Fibroblast of lung (primary cell): ENCODE measurements around the gene GALNT11. TPM values are rescaled to one million over a fixed set of nuclear protein-coding genes. Genes with fewer than 3 reads are reported as not detected.

ENCODE experiments used
- DNase-seq, 2 donors: peaks; one replicate each; pipeline versions ENCODE4 v3.0.0 to v3.0.0-alpha.2; 2010; ENCODE audit warnings: low read depth in 2 of 2
- H2AFZ ChIP-seq: 2 replicates; pipeline ENCODE4 v1.5.1; 2012; ENCODE audit warnings: low read length, control low read depth, inconsistent platforms
- H3K27ac ChIP-seq: 2 replicates; pipeline ENCODE4 v1.5.1; 2011; ENCODE audit warnings: low read length, control low read depth; ENCODE audit not compliant: insufficient read depth
- H3K27me3 ChIP-seq: 2 replicates; pipeline ENCODE4 v1.5.1; 2011; ENCODE audit warnings: mild to moderate bottlenecking, low read length; ENCODE audit not compliant: control insufficient read depth, insufficient read depth
- H3K36me3 ChIP-seq: 2 replicates; pipeline ENCODE4 v1.5.1; 2011; ENCODE audit warnings: low read length; ENCODE audit not compliant: control insufficient read depth, insufficient read depth
- H3K4me1 ChIP-seq: 2 replicates; pipeline ENCODE4 v1.5.1; 2011; ENCODE audit warnings: low read length; ENCODE audit not compliant: control insufficient read depth, insufficient read depth; ENCODE audit errors: extremely low read depth
- H3K4me2 ChIP-seq: 2 replicates; pipeline ENCODE4 v1.5.1; 2011; ENCODE audit warnings: low read length, control low read depth; ENCODE audit not compliant: insufficient read depth; ENCODE audit errors: extremely low read depth
- H3K4me3 ChIP-seq, 4 experiments: fragments of 200-600 bp in 1 of 4; sonication (generic) in 1 of 4; replicated peaks in 1 of 4; 2 replicates each; pipeline ENCODE4 v1.5.1; 2011 to 2016; ENCODE audit warnings: low read length in 4 of 4, low read depth in 3 of 4, mild to moderate bottlenecking in 3 of 4, control low read depth in 2 of 4, inconsistent platforms in 1 of 4, mixed read lengths in 1 of 4; ENCODE audit not compliant: insufficient read depth in 1 of 4; ENCODE audit errors: control extremely low read depth in 1 of 4
- H3K79me2 ChIP-seq: 2 replicates; pipeline ENCODE4 v1.5.1; 2012; ENCODE audit warnings: mild to moderate bottlenecking, low read length, inconsistent platforms; ENCODE audit not compliant: control insufficient read depth, insufficient read depth
- H3K9ac ChIP-seq: 2 replicates; pipeline ENCODE4 v1.5.1; 2011; ENCODE audit warnings: mild to moderate bottlenecking, low read length, control low read depth; ENCODE audit not compliant: insufficient read depth
- H3K9me3 ChIP-seq: 2 replicates; pipeline ENCODE4 v1.5.1; 2012; ENCODE audit warnings: low read depth, low read length; ENCODE audit not compliant: control insufficient read depth, insufficient read depth
- H4K20me1 ChIP-seq: 2 replicates; pipeline ENCODE4 v1.5.1; 2011; ENCODE audit warnings: low read length; ENCODE audit not compliant: control insufficient read depth, insufficient read depth; ENCODE audit errors: extremely low read depth
- EZH2 ChIP-seq: IDR thresholded peaks from 2 replicates; pipeline ENCODE4 v1.5.1; 2012; ENCODE audit warnings: low read length, control low read depth, mild to moderate bottlenecking; ENCODE audit errors: missing control alignments
- polyA plus RNA-seq, 2 donors: library from polyadenylated mRNA; depleted of rRNA in 1 of 2; stranded (reverse) in 1 of 2; unstranded in 1 of 2; fragments of >200 nt; gene quantifications; 2 replicates each; pipeline ENCODE4 v1.2.1, GENCODE V29; 2011 to 2012; ENCODE audit warnings: missing spikeins in 1 of 2
- total RNA-seq: library from RNA; depleted of rRNA; stranded (reverse); fragments of >200 nt; gene quantifications from 2 replicates; pipeline ENCODE4 v1.2.1, GENCODE V29; 2014
- TF ChIP-seq, protein P1 (sequence below), 2 donors: IDR thresholded peaks in 1 of 2; conservative IDR thresholded peaks in 1 of 2; 1 replicate in 1 of 2; 2 replicates in 1 of 2; pipeline ENCODE4 v1.5.1; 2011 to 2012; ENCODE audit warnings: low read length in 2 of 2, control low read depth in 1 of 2, inconsistent platforms in 1 of 2, low read depth in 1 of 2, mild to moderate bottlenecking in 1 of 2

The GALNT11 gene
- total and polyA plus RNA-seq, 2 donors (not counting 1 experiment from before 2014, with no cell fraction given): 43.8 to 56.3 TPM

DNA sequence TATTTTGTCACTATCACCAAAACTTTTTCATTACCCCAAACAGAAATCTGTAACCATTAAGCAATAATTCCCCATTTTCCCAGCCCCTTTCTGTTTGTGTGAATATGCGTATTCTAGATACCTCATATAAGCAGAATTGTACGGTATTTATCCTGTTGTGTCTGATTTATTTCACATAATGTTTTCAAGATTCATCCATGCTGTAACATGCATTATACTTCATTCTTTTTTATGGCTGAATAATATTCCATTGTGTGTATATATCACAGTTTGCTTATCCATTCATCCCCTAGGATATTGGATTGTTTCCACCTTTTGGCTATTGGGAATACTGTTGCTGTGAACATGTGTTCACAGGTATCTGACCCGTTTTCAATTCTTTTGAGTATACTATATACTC is 26.5 kb downstream of the GALNT11 start:
- Histone ChIP-seq H2AFZ (no peak overlapping the region), H3K4me3 (no peak overlapping the region), H3K9me3 (no peaks in the 10 kb centered on the region), H3K27me3 (no peaks in the 10 kb centered on the region), H3K4me1 (peaks cover 2% of the 10 kb centered on the region), H3K27ac (no peak overlapping the region), H4K20me1 (no peaks in the 10 kb centered on the region), H3K36me3 (no peaks in the 10 kb centered on the region), H3K79me2 (peaks cover 2% of the 10 kb centered on the region), H3K4me2 (no peak overlapping the region), H3K9ac (no peak overlapping the region)
- no peak for DNase-seq
- no peak for TF ChIP-seq EZH2
- TF ChIP-seq, protein P1, sequence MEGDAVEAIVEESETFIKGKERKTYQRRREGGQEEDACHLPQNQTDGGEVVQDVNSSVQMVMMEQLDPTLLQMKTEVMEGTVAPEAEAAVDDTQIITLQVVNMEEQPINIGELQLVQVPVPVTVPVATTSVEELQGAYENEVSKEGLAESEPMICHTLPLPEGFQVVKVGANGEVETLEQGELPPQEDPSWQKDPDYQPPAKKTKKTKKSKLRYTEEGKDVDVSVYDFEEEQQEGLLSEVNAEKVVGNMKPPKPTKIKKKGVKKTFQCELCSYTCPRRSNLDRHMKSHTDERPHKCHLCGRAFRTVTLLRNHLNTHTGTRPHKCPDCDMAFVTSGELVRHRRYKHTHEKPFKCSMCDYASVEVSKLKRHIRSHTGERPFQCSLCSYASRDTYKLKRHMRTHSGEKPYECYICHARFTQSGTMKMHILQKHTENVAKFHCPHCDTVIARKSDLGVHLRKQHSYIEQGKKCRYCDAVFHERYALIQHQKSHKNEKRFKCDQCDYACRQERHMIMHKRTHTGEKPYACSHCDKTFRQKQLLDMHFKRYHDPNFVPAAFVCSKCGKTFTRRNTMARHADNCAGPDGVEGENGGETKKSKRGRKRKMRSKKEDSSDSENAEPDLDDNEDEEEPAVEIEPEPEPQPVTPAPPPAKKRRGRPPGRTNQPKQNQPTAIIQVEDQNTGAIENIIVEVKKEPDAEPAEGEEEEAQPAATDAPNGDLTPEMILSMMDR (conservative IDR thresholded peaks at IDR 0.05 in 1 of 2, IDR thresholded peaks at IDR 0.05 in 1 of 2; ENCODE audit: low read depth in 1 of 2, low read length in 2 of 2): no peak

DNA sequence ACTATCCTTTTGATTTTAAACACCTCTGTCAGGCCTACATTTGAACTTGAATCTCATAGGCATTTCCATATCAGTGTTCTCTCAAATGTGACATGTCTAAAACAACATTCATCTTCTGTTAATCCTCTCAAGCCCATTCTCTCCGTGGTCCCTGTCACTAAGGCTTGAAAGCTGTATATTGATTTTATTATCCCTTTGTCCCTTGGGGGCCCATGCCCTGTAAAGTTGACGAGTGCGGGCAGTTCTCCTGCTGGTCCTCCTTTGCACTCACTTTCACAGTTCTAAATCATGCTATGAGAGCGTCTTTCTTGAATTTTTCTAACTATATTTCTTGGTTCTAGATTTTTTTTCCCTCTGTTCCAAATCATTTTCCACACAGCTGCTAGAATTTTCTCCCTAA is 27.3 kb downstream of the GALNT11 start:
- no peaks in the 10 kb centered on the region for H3K27me3 ChIP-seq
- no peaks in the 10 kb centered on the region for H4K20me1 ChIP-seq
- no peak for DNase-seq
- TF ChIP-seq, protein P1 (conservative IDR thresholded peaks at IDR 0.05 in 1 of 2, IDR thresholded peaks at IDR 0.05 in 1 of 2; ENCODE audit: low read depth in 1 of 2, low read length in 2 of 2): no peak
- TF ChIP-seq EZH2: no peak
- no peaks in the 10 kb centered on the region for H3K9me3 ChIP-seq
- H3K36me3 ChIP-seq: no peaks in the 10 kb centered on the region
- H3K4me3 ChIP-seq: no peak overlapping the region
- H3K9ac ChIP-seq: no peak overlapping the region
- peaks cover 2% of the 10 kb centered on the region for H3K79me2 ChIP-seq
- H3K4me2 ChIP-seq: no peak overlapping the region
- H3K27ac ChIP-seq: no peak overlapping the region
- H3K4me1 ChIP-seq: peaks cover 2% of the 10 kb centered on the region
- no peak overlapping the region for H2AFZ ChIP-seq

DNA sequence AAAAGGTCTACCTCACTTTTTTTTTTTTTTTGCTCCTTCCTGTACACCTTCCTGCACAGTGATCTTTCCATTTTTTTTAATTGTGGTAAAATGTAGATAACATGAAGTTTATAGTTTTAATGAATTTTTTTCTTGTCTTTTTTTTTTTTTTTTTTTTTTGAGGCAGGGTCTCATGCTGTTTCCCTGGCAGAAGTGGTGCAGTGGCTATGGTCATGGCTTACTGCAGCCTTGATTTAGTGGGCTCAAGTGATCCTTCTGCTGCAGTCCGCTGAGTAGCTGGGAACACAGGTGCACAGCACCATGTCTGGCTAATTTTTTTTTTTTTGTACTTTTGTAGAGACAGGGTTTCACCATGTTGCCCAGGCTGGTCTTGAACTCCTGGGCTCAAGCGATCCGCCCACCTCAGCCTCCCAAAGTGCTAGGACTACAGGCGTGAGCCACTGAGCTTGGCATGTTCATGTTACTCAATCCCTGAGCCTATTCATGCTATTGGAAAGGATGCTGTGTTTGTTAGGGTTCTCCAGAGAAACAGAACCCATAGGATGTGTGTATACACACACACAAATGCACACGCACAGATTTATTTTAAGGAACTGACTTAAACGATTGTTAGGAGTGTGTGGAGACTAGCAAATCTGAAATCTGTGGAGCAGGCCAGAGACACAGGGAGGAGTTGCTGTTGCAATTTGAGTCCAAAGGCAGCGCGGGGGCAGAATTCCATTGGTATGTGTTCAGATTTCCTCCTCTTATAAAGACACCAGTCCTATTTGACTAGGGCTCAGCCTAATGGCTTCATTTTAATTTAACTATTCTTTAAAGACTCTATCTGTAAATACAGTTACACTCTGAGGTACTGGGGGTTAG is 29.1 kb downstream of the GALNT11 start:
- H3K27ac ChIP-seq: peak overlapping the region; percentile 31
- H3K79me2 ChIP-seq: peaks cover 2% of the 10 kb centered on the region

More for the DNA sequence above, 29.1 kb downstream of the GALNT11 start:
- Histone ChIP-seq H3K4me3 (no peak overlapping the region), H3K9ac (no peak overlapping the region), H4K20me1 (no peaks in the 10 kb centered on the region), H3K27me3 (no peaks in the 10 kb centered on the region), H3K4me1 (peaks cover 2% of the 10 kb centered on the region), H2AFZ (peak overlapping the region; percentile 35), H3K4me2 (peak overlapping the region; percentile 37), H3K9me3 (no peaks in the 10 kb centered on the region), H3K36me3 (no peaks in the 10 kb centered on the region)
- DNase-seq: peak; percentile 70 to 85
- no peak for TF ChIP-seq EZH2
- TF ChIP-seq, protein P1 (conservative IDR thresholded peaks at IDR 0.05 in 1 of 2, IDR thresholded peaks at IDR 0.05 in 1 of 2; ENCODE audit: low read depth in 1 of 2, low read length in 2 of 2): no peak
